Lung (tissue), 12 donors: ENCODE results near the gene UBXN1. TPM values are rescaled to one million over a fixed set of nuclear protein-coding genes. Genes with fewer than 3 reads are reported as not detected.
"Not testable (repeated sequence)": the region's sequence is repeated elsewhere in the genome, so short reads cannot be mapped to it uniquely, and the experiment has no call there.

Source experiments
- ATAC-seq: fragments of 200-7000 bp; cut with Tn5 transposase; one replicate; pipeline ENCODE4 v1.9.1; 2020; ENCODE audit warnings: moderate number of reproducible peaks; ENCODE audit not compliant: insufficient read depth, low FRiP score
- DNase-seq, 3 donors: peaks; one replicate each; pipeline ENCODE4 v3.0.0-alpha.2; 2013 to 2017
- H3K27ac ChIP-seq, 2 donors: one replicate each; pipeline ENCODE4 v1.5.1; 2013; ENCODE audit warnings: mild to moderate bottlenecking in 2 of 2, moderate library complexity in 2 of 2, control low read depth in 1 of 2, inconsistent platforms in 1 of 2, low read depth in 1 of 2, low read length in 1 of 2
- H3K27me3 ChIP-seq, 3 donors: one replicate each; pipeline ENCODE4 v1.5.1; 2013; ENCODE audit warnings: low read length in 2 of 3; ENCODE audit not compliant: control insufficient read depth in 3 of 3, insufficient read depth in 3 of 3
- H3K36me3 ChIP-seq, 4 donors: one replicate each; pipeline ENCODE4 v1.5.1; 2013; ENCODE audit warnings: low read length in 4 of 4, mild to moderate bottlenecking in 1 of 4, moderate library complexity in 1 of 4; ENCODE audit not compliant: control insufficient read depth in 4 of 4, insufficient read depth in 4 of 4
- H3K4me1 ChIP-seq, 5 donors: one replicate each; pipeline ENCODE4 v1.5.1; 2013; ENCODE audit warnings: low read length in 5 of 5, mild to moderate bottlenecking in 2 of 5, moderate library complexity in 1 of 5; ENCODE audit not compliant: control insufficient read depth in 5 of 5, insufficient read depth in 5 of 5
- H3K4me3 ChIP-seq: one replicate; pipeline ENCODE4 v1.5.1; 2013; ENCODE audit warnings: mild to moderate bottlenecking, control low read depth, moderate library complexity
- H3K9ac ChIP-seq, 2 donors: one replicate each; pipeline ENCODE4 v1.5.1; 2013; ENCODE audit warnings: low read length in 2 of 2, control low read depth in 1 of 2; ENCODE audit not compliant: insufficient read depth in 1 of 2
- H3K9me3 ChIP-seq, 4 donors: one replicate each; pipeline ENCODE4 v1.5.1; 2013; ENCODE audit warnings: low read length in 3 of 4, mild to moderate bottlenecking in 1 of 4, moderate library complexity in 1 of 4; ENCODE audit not compliant: control insufficient read depth in 4 of 4, insufficient read depth in 3 of 4
- CTCF ChIP-seq: IDR thresholded peaks from 2 replicates; pipeline ENCODE4 v1.5.1; 2012; ENCODE audit warnings: mild to moderate bottlenecking; ENCODE audit errors: control extremely low read depth, extremely low read depth
- WGBS, 2 donors: extraction: QIAGEN DNeasy Blood & Tissue Kit; methylation state at CpG; one replicate each; pipeline ENCODE4 v1.1.7; 2013; 5-methylcytosine and 5-hydroxymethylcytosine counted together
- polyA plus RNA-seq, 2 donors: library from polyadenylated mRNA; stranded (reverse); fragments of 200-250 nt; gene quantifications; one replicate each; pipeline ENCODE4 v1.2.1, GENCODE V29; 2013
- total RNA-seq, 2 donors: library from RNA; depleted of rRNA in 1 of 2; stranded (reverse); fragments of >200 nt in 1 of 2; gene quantifications; one replicate each; pipeline ENCODE4 v1.2.1, GENCODE V29; 2014 to 2021
- donor health status: control.
- donor health status: control.
- donor health status: Bipolar disorder and iron deficiency.
- donor health status: healthy.
- donor health status: DM: yes; HTN: yes; CAD: no.

The UBXN1 gene
- total and polyA plus RNA-seq, 4 donors, result 54.8 to 168 (median 114) TPM

GRCh38 chr11:62654297-62654696, 24.6 kb downstream of the UBXN1 start:
- no peak for ATAC-seq
- WGBS, 2 donors, result 89 to 93% methylated on average over 11 of the region's 11 CpGs
- Histone ChIP-seq H3K9ac (no peak overlapping the region), H3K36me3 (peaks cover 0 to 5% (median 1%) of the 10 kb centered on the region in 4 donors), H3K27me3 (no peaks in the 10 kb centered on the region), H3K4me3 (no peak overlapping the region), H3K27ac (no peak overlapping the region), H3K4me1 (peaks cover 0 to 11% (median 0%) of the 10 kb centered on the region in 5 donors), H3K9me3 (no peaks in the 10 kb centered on the region)
- no peak for TF ChIP-seq CTCF
- no peak for DNase-seq

GRCh38 chr11:62652161-62653006, 26.5 kb downstream of the UBXN1 start:
- ATAC-seq (no peak), DNase-seq (no peak)
- TF ChIP-seq CTCF, result no peak
- Histone ChIP-seq H3K4me1 (peaks cover 0 to 13% (median 0%) of the 10 kb centered on the region in 5 donors), H3K4me3 (peak overlapping the region; percentile 73), H3K36me3 (peaks cover 0 to 20% (median 14%) of the 10 kb centered on the region in 4 donors), H3K27ac (peak overlapping the region; percentile 87 to 93), H3K27me3 (no peaks in the 10 kb centered on the region), H3K9ac (peak overlapping the region; percentile 81 to 82), H3K9me3 (no peaks in the 10 kb centered on the region)
- WGBS, 2 donors, result 30 to 34% methylated on average over 16 of the region's 16 CpGs

GRCh38 chr11:62650283-62650682, 28.6 kb downstream of the UBXN1 start:
- H3K36me3 ChIP-seq, result peaks cover 0 to 20% (median 16%) of the 10 kb centered on the region in 4 donors
- not testable (repeated sequence) for ATAC-seq, H3K27ac ChIP-seq, DNase-seq, H3K4me3 ChIP-seq, H3K9me3 ChIP-seq, H3K27me3 ChIP-seq, H3K9ac ChIP-seq
- WGBS, 2 donors, result 94 to 97% methylated on average over 12 of the region's 12 CpGs
- peaks cover 0 to 25% (median 6%) of the 10 kb centered on the region in 5 donors for H3K4me1 ChIP-seq

GRCh38 chr11:62649486-62649885, 29.4 kb downstream of the UBXN1 start:
- Histone ChIP-seq H3K36me3 (peaks cover 0 to 21% (median 16%) of the 10 kb centered on the region in 4 donors), H3K9ac (no peak overlapping the region), H3K4me3 (no peak overlapping the region), H3K9me3 (no peaks in the 10 kb centered on the region), H3K27ac (no peak overlapping the region), H3K4me1 (peaks cover 0 to 25% (median 6%) of the 10 kb centered on the region in 5 donors), H3K27me3 (no peaks in the 10 kb centered on the region)
- WGBS, 2 donors, result 90 to 93% methylated on average over 11 of the region's 11 CpGs
- DNase-seq (no peak), ATAC-seq (no peak)
- TF ChIP-seq CTCF, result no peak
